ENCODE results near the gene OXSM. TPM values are rescaled to one million over a fixed set of nuclear protein-coding genes. Genes with fewer than 3 reads are reported as not detected.

The OXSM gene
- total RNA-seq, 6 donors from 2014 or later, result 4.2 to 9.1 (median 7.8) TPM

GRCh38 chr3:25801786-25802185 lies 11.9 kb downstream of the OXSM start:
- Histone ChIP-seq H3K27me3 (no peaks in the 10 kb centered on the region), H3K27ac (no peak overlapping the region), H3K4me3 (no peak overlapping the region), H3K9me3 (no peaks in the 10 kb centered on the region), H3K4me1 (no peaks in the 10 kb centered on the region), H3K36me3 (no peaks in the 10 kb centered on the region)
- no peak for ATAC-seq (ENCODE audit: low FRiP score in 2 of 2)
- DNase-seq, result no peak
- TF ChIP-seq POLR2A (IDR thresholded peaks at IDR 0.05) (no peak), POLR2AphosphoS5 (IDR thresholded peaks at IDR 0.05) (no peak), EP300 (IDR thresholded peaks at IDR 0.05) (no peak), CTCF (IDR thresholded peaks at IDR 0.05) (no peak)
- 85 to 91% methylated on average over 3 of the region's 3 CpGs for WGBS, 2 donors

GRCh38 chr3:25803833-25804232 lies 13.9 kb downstream of the OXSM start:
- H3K36me3 ChIP-seq, result no peaks in the 10 kb centered on the region
- H3K27me3 ChIP-seq, result no peaks in the 10 kb centered on the region
- WGBS, 2 donors, result 91 to 100% methylated on average over 2 of the region's 2 CpGs
- TF ChIP-seq CTCF (IDR thresholded peaks at IDR 0.05) (no peak), POLR2A (IDR thresholded peaks at IDR 0.05) (no peak), POLR2AphosphoS5 (IDR thresholded peaks at IDR 0.05) (no peak), EP300 (IDR thresholded peaks at IDR 0.05) (no peak)
- no peaks in the 10 kb centered on the region for H3K4me1 ChIP-seq
- no peaks in the 10 kb centered on the region for H3K9me3 ChIP-seq
- no peak for DNase-seq
- H3K27ac ChIP-seq, result no peak overlapping the region
- no peak for ATAC-seq (ENCODE audit: low FRiP score in 2 of 2)
- H3K4me3 ChIP-seq, result no peak overlapping the region

DNA sequence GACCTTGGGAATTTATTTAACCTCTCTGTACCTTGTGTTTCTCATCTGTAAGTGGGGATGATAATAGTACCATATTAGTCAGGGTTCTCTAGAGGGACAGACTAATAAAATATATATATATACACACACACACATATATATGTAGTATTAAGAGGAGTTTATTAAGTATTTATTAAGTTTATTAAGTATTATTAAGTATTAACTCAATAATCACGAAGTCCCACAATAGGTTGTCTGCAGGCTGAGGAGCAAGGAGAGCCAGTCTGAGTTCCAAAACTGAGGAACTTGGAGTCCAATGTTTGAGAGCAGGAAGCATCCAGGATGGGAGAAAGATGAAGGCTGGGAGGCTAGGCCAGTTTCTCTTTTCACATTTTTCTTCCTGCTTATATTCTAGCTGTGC lies 14.8 kb downstream of the OXSM start:
- Histone ChIP-seq H3K4me3 (no peak overlapping the region), H3K27me3 (no peaks in the 10 kb centered on the region), H3K9me3 (no peaks in the 10 kb centered on the region), H3K27ac (no peak overlapping the region), H3K36me3 (no peaks in the 10 kb centered on the region), H3K4me1 (no peaks in the 10 kb centered on the region)
- WGBS, 2 donors, result 75 to 90% methylated on average over 1 of the region's 1 CpG
- TF ChIP-seq CTCF (IDR thresholded peaks at IDR 0.05), result no peak
- TF ChIP-seq POLR2A (IDR thresholded peaks at IDR 0.05), result no peak
- no peak for TF ChIP-seq POLR2AphosphoS5 (IDR thresholded peaks at IDR 0.05)
- no peak for TF ChIP-seq EP300 (IDR thresholded peaks at IDR 0.05)
- ATAC-seq (ENCODE audit: low FRiP score in 2 of 2) (no peak), DNase-seq (no peak)

DNA sequence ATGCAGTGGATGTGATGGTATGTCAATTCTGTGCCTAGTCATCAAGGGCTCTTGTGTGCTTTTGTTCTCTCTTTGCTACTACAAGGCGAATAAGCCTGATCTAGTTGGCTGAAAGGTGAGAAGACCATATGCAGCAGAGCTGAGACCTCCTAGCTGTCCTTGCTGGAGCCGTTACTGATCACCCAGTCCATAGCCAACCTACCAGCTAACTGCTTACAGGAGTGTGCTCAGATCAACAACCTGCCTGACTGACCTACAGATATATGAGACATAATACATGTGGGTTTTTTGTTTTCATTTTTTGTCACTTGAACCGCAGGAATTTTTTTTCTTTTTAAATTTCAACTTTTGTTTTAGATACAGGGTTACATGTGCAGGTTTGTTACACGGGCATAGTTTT lies 22.8 kb downstream of the OXSM start:
- TF ChIP-seq POLR2A (IDR thresholded peaks at IDR 0.05) (no peak), POLR2AphosphoS5 (IDR thresholded peaks at IDR 0.05) (no peak), EP300 (IDR thresholded peaks at IDR 0.05) (no peak), CTCF (IDR thresholded peaks at IDR 0.05) (no peak)
- no peaks in the 10 kb centered on the region for H3K36me3 ChIP-seq
- H3K4me3 ChIP-seq, result no peak overlapping the region
- no peak overlapping the region for H3K27ac ChIP-seq
- ATAC-seq (ENCODE audit: low FRiP score in 2 of 2), result no peak
- WGBS, 2 donors, result 87 to 90% methylated on average over 4 of the region's 4 CpGs
- no peaks in the 10 kb centered on the region for H3K9me3 ChIP-seq
- no peaks in the 10 kb centered on the region for H3K27me3 ChIP-seq
- no peaks in the 10 kb centered on the region for H3K4me1 ChIP-seq
- DNase-seq, result no peak

GRCh38 chr3:25817107-25817506 lies 27.2 kb downstream of the OXSM start:
- Histone ChIP-seq H3K9me3 (no peaks in the 10 kb centered on the region), H3K4me1 (no peaks in the 10 kb centered on the region), H3K27me3 (no peaks in the 10 kb centered on the region), H3K36me3 (no peaks in the 10 kb centered on the region), H3K27ac (no peak overlapping the region), H3K4me3 (no peak overlapping the region)
- no peak for DNase-seq
- 63 to 88% methylated on average over 1 of the region's 1 CpG for WGBS, 2 donors
- no peak for ATAC-seq (ENCODE audit: low FRiP score in 2 of 2)
- TF ChIP-seq EP300 (IDR thresholded peaks at IDR 0.05), result no peak
- TF ChIP-seq POLR2A (IDR thresholded peaks at IDR 0.05), result no peak
- TF ChIP-seq CTCF (IDR thresholded peaks at IDR 0.05), result no peak
- TF ChIP-seq POLR2AphosphoS5 (IDR thresholded peaks at IDR 0.05), result no peak
